HG02840 (cell line): ENCODE measurements around the gene PPM1F.
A peak's percentile ranks its signal among the peaks of the same experiment; 100 is the strongest.

Experiments
- ATAC-seq: cut with Tn5 transposase; IDR thresholded peaks from one replicate; pipeline ENCODE4 v1.9.1; 2021; ENCODE audit warnings: mild to moderate bottlenecking, moderate library complexity, moderate number of reproducible peaks; ENCODE audit not compliant: unreplicated experiment, low FRiP score

The PPM1F gene, protein sequence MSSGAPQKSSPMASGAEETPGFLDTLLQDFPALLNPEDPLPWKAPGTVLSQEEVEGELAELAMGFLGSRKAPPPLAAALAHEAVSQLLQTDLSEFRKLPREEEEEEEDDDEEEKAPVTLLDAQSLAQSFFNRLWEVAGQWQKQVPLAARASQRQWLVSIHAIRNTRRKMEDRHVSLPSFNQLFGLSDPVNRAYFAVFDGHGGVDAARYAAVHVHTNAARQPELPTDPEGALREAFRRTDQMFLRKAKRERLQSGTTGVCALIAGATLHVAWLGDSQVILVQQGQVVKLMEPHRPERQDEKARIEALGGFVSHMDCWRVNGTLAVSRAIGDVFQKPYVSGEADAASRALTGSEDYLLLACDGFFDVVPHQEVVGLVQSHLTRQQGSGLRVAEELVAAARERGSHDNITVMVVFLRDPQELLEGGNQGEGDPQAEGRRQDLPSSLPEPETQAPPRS

DNA sequence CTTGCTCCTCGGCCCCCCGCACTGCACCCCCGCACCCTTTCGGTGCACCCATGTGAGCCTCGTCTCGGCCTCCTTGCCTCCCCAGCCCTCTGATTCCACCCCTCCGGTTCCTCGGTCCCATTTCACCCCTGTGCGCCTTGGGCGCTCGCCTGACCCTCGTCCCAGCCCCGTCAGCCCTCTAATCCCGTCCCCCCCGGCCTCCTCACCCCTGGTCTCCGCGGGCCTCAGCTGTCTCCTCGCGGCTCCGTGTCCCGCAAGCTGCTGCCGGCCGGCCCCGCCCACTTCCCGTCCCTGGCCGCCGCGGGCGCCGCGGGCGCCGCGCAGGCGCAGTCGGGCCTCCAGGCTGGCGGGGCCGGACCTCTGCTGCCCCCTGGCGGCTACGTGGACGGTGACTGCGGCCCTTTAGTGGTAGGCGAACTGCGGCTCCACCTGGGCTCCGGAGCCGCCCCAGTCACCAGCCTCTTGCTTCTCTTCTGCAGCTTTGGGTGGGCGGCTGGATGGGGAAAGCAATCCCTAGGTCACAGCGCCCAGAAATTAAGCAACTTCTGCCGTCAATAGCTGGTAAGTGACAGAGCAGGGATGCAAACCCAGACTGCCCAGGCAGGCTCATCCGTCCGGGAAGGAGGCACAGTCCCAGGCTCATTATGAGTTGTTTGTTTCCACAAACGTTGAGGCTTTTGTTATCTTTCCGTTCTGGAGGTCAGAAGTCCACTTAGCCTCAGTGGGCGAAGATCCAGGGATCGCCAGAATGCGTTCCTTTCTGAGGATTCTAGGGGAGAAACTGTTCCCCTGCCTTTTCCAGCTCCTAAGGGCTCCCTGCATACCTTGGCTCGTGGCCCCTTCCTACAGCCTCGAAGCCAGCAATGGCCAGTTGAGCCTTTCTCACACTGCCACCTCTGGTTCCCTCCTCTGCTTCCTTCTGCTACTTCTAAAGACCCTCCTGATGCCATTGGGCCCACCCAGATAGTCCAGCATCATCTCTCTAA, at the start of gene PPM1F:
Gene PPM1F (minus strand): TSS at position 263 of the 986 bp plus-strand sequence. CDS start 6,800 bp downstream, outside the sequence.
- peak; percentile 66 for ATAC-seq

DNA sequence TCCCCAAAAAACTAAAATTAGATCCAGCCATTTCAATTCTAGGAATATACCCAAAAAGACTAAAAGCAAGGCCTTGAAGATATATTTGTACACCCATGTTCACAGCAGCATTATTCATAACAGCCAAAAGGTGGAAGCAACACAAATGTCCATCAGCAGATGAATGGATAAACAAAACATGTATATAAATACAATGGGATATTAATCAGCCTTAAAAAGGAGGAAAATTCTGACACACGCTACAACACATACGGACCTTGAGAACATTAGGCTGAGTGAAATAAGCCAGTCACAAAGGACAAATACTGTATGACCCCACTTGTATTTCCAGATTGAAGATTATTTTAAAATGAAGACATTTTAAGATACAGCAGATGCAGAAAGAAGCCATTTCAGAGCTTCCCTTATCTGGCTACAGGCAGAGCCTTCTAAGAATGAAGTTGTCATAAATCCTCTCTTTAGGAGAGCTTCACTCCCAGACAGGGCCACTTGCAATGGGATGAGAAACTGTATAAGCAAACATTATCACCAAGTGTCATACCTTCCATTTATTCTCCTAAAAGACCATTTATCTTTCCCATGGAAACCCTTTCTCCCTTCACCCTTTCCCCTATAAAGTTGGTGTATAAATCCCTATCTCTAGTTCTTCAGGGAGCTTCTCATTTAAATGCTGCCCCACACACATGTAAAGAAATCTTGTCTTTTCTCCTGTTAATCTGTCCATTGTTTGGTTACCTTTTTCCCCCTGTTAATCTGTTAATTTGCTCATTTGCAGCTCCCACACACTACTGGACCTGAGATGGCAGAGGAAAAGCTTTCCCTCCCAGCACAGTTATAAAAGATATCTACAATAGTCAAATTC, 49.2 kb upstream of the PPM1F start:
- no peak for ATAC-seq

DNA sequence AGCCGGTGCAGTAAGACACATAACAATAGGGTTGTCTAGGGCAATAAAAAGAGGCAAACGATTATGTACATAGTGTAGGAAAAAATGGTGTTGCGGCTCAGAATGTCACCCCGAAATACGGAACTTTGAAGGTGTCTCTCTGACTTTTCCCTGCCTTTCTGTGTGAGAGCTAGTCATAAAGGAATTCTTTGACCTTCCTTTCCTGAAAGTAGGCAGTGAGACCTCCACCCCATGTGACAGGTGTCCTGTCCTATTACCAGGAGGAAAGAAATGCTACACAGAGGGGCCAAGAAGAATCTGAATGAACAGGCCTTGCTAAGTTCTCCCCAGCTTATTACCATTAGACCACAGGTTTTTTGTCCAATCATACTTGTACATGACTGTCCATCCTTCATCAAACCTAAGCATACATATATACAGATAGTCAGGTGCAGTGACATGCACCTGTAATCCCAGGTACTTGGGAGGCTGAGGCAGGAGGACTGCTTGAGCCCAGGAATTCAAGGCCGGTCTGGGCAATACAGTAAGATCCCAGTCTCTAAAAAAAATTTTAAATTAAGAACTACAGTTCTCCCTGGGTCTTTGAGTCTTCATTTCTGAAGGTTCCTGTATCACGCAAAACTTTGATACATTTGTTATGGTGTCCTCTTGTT, 46.1 kb upstream of the PPM1F start:
- no peak for ATAC-seq

DNA sequence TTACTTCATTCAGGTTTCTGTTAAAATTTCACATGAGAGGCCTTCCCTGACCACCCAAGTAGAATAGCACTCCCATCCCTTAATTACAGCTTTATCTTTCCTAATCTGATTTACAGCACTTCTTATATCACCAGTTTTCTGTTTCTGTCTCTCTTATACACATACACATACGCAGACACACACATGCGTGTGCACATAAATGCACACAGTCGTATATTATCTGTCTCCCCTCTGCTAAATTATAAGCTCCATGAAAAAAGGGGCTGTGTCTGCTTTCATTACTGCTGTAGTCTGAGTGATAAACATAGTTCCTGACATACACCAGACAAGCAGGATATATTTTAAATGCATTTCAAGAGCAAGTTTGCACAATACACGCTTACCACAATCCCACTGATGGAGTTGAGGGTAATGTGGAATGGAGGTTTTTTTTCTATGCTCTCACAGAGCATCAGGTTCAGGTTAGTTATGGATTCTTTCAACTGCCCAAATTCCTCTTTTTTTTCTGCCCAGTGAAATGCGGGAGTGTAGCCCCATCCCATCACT, 43.6 kb upstream of the PPM1F start:
- ATAC-seq, result no peak

DNA sequence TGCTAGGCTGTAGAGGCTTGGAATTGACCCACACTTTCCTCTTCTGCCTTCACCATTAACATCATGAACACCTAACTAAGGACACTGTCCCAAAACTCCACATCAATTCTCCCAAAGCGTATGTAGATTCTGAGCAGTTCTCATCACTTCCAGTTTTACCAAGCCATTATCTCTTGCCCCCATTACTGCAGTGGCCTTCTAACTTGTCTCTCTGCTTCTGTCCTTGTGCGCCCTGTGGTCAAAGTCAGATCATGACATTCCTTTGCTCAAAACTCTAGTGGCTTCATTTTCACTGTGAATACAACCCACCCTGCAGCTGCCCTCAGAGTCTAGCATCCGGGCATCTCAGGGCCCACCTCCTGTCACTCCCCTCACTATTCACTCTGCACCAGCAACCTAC, 43.0 kb upstream of the PPM1F start:
- ATAC-seq, result no peak

DNA sequence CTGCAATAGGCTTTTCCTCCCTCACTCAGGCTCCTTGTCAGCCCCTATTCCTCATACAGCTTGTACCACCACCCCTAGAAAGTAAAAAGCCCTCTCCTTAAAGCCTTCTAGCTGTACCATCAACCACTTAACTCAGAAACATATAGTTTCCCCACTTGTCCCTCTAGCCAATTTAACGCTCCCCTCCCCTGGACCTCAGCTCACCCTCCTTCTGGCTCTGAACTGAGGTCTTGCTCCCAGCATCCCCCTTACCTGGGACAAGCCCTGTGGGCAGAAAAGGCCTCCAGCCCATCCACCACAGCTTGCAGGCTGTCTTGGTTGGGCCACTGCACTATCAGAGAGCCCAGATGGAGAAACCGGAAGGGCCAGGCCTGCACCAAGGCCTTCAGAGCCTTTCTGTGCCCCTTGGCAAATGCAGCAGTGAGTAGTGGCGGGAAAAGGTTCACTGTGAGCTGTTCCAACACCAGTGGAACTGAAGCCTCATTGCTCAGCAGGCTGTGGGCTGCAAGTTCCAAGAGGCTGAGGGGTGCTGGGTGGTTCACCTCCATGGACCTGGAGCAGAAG, 42.3 kb upstream of the PPM1F start:
- ATAC-seq, result no peak

DNA sequence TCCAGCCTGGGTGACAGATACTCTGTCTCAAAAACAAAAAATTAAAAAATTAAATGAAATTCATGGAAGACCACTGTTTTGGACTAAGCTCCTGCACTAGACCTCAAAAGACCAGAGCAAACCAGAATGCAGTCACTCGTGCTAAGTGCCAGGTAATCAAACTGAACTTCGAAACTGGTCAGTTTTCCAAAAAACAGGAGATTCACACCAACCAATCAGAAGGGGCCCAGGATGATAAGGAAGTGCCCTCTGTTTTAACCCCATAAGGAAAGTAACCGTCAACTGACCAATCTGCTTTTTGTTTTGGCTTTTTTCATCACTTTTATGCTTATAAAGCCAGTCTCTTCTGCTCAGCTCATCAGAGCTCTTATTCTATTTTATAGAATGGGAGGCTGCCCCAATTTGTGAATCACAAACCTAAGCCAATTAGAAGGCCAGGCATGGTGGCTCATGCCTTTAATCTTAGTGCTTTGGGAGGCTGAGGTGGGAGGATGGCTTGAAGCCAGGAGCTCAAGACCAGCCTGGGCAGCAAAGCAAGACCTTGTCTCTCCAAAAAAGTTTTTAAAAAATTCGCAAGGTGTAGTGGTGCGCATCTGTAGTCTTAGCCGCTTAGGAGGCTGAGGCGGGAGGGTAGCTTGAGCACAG, 40.1 kb upstream of the PPM1F start:
- no peak for ATAC-seq

DNA sequence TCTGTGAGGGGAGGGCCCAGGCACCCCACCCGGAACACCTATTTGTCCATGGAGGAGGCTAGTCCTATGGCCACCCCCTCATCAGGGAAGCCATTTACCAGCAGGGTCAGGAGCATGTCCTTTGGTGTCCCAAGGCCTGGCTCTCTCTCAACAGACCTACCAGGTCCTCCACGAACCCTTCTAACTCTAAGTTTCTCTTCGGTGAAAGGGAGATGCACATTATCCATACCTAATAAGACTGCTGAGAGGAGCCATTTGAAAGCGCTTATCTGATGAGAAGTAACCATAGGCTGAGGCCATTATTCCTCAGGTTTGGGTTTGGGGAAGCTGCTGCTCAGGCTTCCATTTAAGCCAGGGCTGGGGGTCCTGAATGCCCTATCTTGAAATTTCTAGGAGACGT, 39.1 kb upstream of the PPM1F start:
- ATAC-seq, result no peak

DNA sequence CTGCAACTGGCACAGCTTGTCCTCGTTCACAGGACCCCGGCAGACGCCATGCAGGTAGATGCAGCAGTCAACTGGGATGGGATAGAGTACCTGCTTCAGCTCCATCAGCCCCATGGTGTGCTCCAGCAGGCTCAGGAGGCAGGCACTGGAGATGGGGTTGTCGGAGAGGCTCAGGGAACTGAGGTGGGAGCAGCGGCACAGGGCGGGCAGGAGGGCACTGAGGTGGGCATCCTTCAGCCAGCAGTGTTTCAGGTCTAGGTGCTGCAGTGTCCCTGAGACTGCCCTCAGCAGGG, 38.6 kb upstream of the PPM1F start:
- no peak for ATAC-seq

DNA sequence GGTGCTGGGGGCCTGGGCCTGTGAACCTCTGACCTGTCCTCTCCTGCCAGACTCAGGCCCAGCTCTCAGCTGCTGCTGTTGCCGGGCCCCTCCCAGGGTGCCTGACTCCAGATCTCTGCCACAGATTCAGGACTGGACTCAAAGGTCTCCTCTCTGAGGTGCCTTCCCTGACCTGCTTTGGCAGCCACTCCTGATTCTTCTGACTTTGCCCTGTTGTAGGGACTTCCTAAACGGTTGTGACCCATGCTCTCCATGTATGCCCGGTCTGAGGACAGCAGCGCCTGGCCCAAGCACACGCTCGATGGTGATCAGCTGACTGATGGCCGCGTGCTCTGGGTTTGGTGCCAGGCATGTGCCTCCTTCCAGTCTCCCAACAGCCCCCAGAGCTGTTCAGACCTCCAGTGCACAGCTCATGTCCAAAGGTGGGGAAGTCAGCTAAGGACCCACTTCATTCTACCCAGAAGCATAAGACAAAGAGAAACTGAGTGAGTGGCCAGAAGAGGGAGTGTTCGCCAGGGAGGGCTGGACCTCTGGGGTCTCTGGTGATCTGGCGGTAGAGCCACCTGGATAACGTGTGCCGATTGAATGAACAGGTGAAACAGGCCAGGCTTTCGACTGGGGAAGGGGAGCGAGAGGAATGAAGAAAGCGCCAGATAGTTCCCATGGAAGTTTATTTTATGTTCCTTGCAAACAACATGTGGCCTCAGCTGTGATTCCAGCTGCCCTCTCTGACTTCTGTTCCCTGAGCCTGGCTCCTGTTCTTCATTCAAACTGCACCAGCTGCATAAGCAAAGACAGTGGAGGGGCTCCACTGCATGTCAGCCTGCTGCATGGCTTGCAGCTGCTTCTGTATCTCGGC, 38.0 kb upstream of the PPM1F start:
- no peak for ATAC-seq

DNA sequence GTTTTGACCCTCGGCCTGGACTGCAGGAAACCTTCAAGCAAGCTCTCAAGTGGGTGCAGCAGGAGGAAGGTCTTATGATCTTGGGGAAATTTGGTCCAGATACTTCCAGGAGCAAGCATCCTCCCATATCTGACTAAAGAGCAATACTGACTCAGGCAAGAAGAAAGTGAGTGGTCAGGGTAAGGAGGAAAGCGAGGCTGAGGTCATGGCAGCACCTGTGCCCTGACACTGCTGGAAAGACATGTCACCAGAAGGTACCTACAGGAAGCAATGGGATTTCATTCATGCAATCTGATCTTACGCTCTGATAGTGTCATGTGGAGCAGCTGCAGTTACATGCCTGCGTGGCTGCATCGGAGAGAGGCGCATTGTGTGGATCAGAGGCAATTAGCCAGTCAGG, 36.4 kb upstream of the PPM1F start:
- ATAC-seq, result no peak

DNA sequence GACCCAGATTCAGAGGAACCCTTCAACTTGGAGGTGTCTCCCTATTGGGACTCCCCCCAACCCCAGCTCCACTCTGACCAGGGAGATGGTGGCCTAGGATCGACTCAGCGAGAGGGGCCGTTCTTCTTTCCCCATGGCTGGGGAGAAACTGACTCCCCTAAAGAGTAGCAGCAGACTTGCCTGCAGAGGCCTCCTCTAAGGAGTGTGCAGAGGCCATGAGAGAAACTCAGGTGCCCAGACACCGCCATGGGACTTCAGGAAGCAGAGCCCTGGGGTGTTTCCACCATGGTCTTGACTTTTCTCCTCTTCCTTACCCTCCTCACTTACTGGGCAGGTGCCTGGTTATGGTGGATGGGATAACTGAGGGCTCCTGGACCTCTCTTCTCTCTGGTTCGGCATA, 32.6 kb upstream of the PPM1F start:
- ATAC-seq, result no peak

DNA sequence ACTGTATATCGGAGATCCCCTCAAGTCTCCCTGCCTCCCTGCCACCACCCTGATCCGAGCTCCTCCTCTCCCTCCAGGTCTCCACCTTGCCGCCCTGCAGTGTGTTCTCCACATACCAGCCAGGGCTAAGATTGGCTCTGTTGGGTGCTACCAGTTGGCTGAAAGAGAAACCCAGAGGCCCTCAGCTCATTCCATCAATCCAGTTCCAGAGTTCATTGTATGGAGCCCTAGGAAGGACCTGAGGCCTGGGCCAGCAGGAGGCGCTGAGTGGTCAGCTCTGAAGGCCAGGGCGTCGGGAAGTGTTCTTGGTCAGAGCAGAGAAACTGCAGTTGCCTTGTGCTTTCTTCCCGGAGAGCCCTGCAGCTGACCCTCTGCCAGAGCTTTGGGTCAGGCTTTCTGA, 32.1 kb upstream of the PPM1F start:
- no peak for ATAC-seq

DNA sequence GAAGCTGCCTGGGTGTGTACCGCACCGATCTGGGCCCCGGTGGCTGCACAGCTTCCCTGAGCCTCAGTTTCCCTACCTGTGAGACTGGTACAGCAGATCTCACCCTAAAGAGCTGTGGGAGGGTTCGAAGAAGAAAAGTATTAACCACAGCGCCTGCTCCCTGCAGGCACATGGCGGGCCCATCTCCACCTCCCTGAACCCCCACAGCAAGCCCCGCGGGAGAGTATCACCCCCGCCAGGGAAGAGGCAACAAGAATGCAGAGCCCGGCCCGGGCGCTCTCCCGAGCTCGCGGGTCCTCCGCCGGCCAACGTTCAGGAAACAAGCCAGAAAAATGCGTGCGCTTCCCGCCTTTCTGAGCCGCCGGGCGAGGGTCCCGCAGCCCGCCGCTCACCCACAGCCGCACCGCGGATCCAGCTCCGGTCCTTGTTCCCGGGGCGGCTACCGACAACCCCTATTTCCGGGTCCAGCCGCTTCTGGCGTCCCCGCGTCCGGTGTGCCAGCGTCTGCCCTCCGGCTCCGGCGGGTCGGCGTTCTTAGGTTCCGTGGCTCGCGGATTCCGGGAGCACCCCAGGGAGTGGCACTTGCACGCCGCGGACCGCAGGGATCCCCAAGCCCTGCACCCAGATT, 29.8 kb upstream of the PPM1F start, which contains the start of gene TOP3B:
Gene TOP3B (minus strand): TSS at position 450 of the 628 bp plus-strand sequence. CDS start 7,078 bp downstream, outside the sequence.
- ATAC-seq, result no peak

DNA sequence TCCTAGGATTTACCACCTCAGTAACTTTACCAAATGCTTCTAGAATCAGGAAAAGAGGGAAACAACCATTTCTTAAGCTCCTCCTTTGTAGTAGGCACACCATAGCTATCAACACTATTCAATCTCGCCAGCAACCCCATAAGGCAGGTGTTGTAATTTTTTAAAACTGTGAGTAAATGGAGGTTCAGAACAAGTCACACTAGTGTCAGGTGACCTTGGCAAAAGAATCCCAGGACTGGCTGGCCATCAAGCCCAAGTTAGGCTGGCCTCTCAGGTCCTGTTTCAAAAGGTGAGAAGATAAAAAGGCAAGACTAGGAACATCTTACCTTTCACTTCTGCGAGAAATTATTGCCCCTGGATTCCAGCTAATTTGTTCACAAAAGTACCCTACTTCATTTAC, 29.2 kb upstream of the PPM1F start:
- ATAC-seq, result no peak

DNA sequence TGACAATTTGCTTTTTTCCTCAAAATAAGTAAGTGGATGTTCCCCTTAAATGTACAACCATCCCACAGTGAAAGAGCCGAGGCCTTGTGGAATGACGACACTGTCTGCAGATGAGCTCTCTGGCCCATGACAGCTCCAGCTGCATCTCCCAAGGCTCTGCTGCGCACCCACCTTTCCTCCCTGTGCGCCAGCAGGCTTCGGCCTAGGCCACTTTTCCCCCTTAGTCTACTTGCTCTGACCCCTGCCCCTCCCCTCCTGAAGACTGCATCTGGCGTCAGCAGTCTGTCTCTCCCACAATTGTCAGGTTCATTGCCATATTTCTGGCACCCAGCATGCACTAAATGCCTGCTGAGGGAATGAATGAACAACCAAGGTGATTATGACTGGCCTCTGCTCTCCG, 27.9 kb upstream of the PPM1F start:
- no peak for ATAC-seq

DNA sequence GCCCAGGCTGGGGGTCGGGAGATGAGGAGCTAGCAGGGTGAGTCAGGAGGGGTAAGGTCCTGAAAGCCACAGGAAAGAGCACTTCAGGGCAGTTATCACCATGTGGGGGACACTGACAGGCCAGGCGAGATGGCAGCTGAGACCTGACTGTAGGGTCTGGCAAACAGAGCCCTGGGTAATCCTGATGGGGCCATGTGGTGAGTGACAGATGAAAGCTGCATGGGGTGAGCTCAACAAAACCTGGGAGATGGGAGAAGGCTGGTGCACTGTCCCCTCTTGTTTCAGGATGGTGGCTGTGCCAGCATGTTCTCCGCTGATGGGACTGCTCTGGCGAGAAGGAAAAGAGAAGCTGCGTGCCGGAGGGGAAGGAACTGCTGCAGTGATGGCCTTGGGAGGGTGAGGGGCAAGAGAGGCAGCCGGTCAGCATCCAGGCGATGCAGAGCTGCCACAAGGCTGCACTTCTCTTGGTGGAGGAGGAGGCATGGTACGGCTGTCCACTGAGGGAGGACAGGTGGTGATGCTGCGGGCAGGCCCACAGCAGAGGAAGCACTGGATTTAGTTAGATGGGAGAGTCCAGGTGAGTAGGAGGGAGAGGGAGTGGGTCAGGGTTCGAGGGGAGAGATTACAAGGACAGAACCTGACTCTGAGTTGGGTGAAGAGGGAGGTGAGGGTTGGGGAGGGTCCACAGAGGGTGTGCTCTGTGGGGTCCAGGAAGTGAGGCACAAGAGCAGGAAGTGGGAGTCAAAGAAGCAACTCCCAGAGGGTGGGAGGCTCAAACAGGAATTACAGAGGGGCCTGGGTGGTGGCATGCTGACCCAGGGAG, 26.1 kb upstream of the PPM1F start:
- no peak for ATAC-seq
